MM.1S (cell line): ENCODE data around the gene CTU2.

ENCODE experiments used
- DNase-seq: peaks from one replicate; pipeline ENCODE4 v3.0.0-alpha.2; 2015
- H2AFZ ChIP-seq: fragments of 300-600 bp; sonication (generic); 2 replicates; pipeline ENCODE4 v1.6.0; 2016; ENCODE audit warnings: antibody characterized with exemption, low read length
- H3F3A ChIP-seq: fragments of 300-600 bp; sonication (generic); 2 replicates; pipeline ENCODE4 v1.6.1; 2016; ENCODE audit warnings: mild to moderate bottlenecking, antibody characterized with exemption, low read length, moderate library complexity, mixed read lengths; ENCODE audit not compliant: insufficient read depth
- H3K27ac ChIP-seq: fragments of 300-600 bp; sonication (generic); 2 replicates; pipeline ENCODE4 v1.5.1; 2016; ENCODE audit warnings: mild to moderate bottlenecking, low read length
- H3K27me3 ChIP-seq: fragments of 300-600 bp; sonication (generic); replicated peaks from 2 replicates; pipeline ENCODE4 v1.6.0; 2016; ENCODE audit warnings: low read length; ENCODE audit not compliant: insufficient read depth
- H3K36me3 ChIP-seq: fragments of 300-600 bp; sonication (generic); replicated peaks from 2 replicates; pipeline ENCODE4 v1.6.1; 2016; ENCODE audit warnings: mild to moderate bottlenecking, low read length, mixed read lengths; ENCODE audit not compliant: insufficient read depth
- H3K4me1 ChIP-seq: fragments of 300-600 bp; sonication (generic); 2 replicates; pipeline ENCODE4 v1.6.1; 2016; ENCODE audit warnings: low read length, mixed read lengths
- H3K4me2 ChIP-seq: fragments of 300-600 bp; sonication (generic); 2 replicates; pipeline ENCODE4 v1.6.0; 2016; ENCODE audit warnings: low read depth, low read length
- H3K4me3 ChIP-seq: fragments of 300-600 bp; sonication (generic); 2 replicates; pipeline ENCODE4 v1.5.1; 2016; ENCODE audit warnings: low read length, mixed read lengths
- H3K79me2 ChIP-seq: fragments of 300-600 bp; sonication (generic); 2 replicates; pipeline ENCODE4 v1.6.1; 2016; ENCODE audit warnings: mixed run types, low read length, mixed read lengths
- H3K9ac ChIP-seq: fragments of 300-600 bp; sonication (generic); 2 replicates; pipeline ENCODE4 v1.6.1; 2016; ENCODE audit warnings: low read length, mixed read lengths
- H3K9me2 ChIP-seq: fragments of 300-600 bp; sonication (generic); replicated peaks from 2 replicates; pipeline ENCODE4 v1.6.1; 2016; ENCODE audit warnings: mild to moderate bottlenecking, low read length, mixed read lengths; ENCODE audit not compliant: insufficient read depth
- H3K9me3 ChIP-seq: fragments of 300-600 bp; sonication (generic); replicated peaks from 2 replicates; pipeline ENCODE4 v1.6.1; 2016; ENCODE audit warnings: mild to moderate bottlenecking, low read length, mixed read lengths; ENCODE audit not compliant: insufficient read depth
- H4K20me1 ChIP-seq: fragments of 300-600 bp; sonication (generic); 2 replicates; pipeline ENCODE4 v1.6.1; 2016; ENCODE audit warnings: mild to moderate bottlenecking, low read length, moderate library complexity, mixed read lengths; ENCODE audit not compliant: insufficient read depth
- CTCF ChIP-seq: fragments of 300-600 bp; sonication (generic); IDR thresholded peaks from 2 replicates; pipeline ENCODE4 v1.5.1; 2016; ENCODE audit warnings: antibody characterized with exemption, low read length, mixed read lengths
- EZH2 ChIP-seq: fragments of 300-600 bp; sonication (generic); optimal IDR thresholded peaks from 2 replicates; pipeline ENCODE3; 2017; ENCODE audit warnings: low read depth, mild to moderate bottlenecking, antibody characterized with exemption, low read length, mixed read lengths
- EZH2phosphoT487 ChIP-seq: fragments of 300-600 bp; sonication (generic); IDR thresholded peaks from 2 replicates; pipeline ENCODE4 v1.6.1; 2018; ENCODE audit warnings: antibody characterized with exemption, low read length

The CTU2 gene

GRCh38 chr16:88712362-88712979, 6.2 kb downstream of the CTU2 start:
- Histone ChIP-seq H3K9me2 (no peaks in the 10 kb centered on the region), H3K27ac (no peak overlapping the region), H2AFZ (no peak overlapping the region), H3K4me1 (no peaks in the 10 kb centered on the region), H3K79me2 (peaks cover 8% of the 10 kb centered on the region; the same call in 1 of the 2 replicates), H3K36me3 (no peaks in the 10 kb centered on the region), H3K9me3 (no peaks in the 10 kb centered on the region), H3K9ac (no peak overlapping the region), H3F3A (no peaks in the 10 kb centered on the region), H3K27me3 (no peaks in the 10 kb centered on the region), H3K4me3 (no peak overlapping the region), H4K20me1 (no peaks in the 10 kb centered on the region), H3K4me2 (no peak overlapping the region)
- TF ChIP-seq CTCF (no peak), EZH2 (no peak)
- no peak for DNase-seq

DNA sequence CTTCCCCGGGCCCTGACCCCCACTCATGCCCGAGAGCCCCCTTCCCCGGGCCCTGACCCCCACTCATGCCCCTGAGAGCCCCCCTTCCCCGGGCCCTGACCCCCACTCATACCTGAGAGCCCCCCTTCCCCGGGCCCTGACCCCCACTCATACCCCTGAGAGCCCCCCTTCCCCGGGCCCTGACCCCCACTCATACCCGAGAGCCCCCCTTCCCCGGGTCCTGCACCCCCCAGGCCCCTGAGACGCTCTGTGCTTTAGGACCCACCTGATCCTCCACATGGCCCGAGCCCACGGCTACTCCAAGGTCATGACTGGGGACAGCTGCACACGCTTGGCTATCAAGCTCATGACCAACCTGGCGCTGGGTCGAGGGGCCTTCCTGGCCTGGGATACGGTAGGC, 6.8 kb downstream of the CTU2 start:
- H3K4me2 ChIP-seq = no peak overlapping the region
- no peaks in the 10 kb centered on the region for H3K9me2 ChIP-seq
- H3F3A ChIP-seq = no peaks in the 10 kb centered on the region
- H3K9ac ChIP-seq = no peak overlapping the region
- H3K27ac ChIP-seq = no peak overlapping the region
- H3K4me1 ChIP-seq = no peaks in the 10 kb centered on the region
- no peaks in the 10 kb centered on the region for H3K9me3 ChIP-seq
- no peaks in the 10 kb centered on the region for H4K20me1 ChIP-seq
- TF ChIP-seq EZH2 (no peak), EZH2phosphoT487 (no peak), CTCF (no peak)
- H3K4me3 ChIP-seq = no peak overlapping the region
- no peaks in the 10 kb centered on the region for H3K36me3 ChIP-seq
- peaks cover 8% of the 10 kb centered on the region; the same call in 1 of the 2 replicates for H3K79me2 ChIP-seq
- DNase-seq = no peak
- no peaks in the 10 kb centered on the region for H3K27me3 ChIP-seq
- H2AFZ ChIP-seq = no peak overlapping the region

GRCh38 chr16:88713568-88714419, 7.5 kb downstream of the CTU2 start:
- Histone ChIP-seq H3K4me2 (no peak overlapping the region), H4K20me1 (no peaks in the 10 kb centered on the region), H2AFZ (no peak overlapping the region), H3F3A (no peaks in the 10 kb centered on the region), H3K4me1 (no peaks in the 10 kb centered on the region), H3K36me3 (no peaks in the 10 kb centered on the region), H3K79me2 (0 out of 2 replicates have a peak, but pooled peaks cover under 1% of the 10 kb centered on the region), H3K4me3 (no peak overlapping the region), H3K9me3 (no peaks in the 10 kb centered on the region), H3K27me3 (no peaks in the 10 kb centered on the region), H3K9me2 (no peaks in the 10 kb centered on the region), H3K27ac (no peak overlapping the region), H3K9ac (no peak overlapping the region)
- no peak for DNase-seq
- TF ChIP-seq EZH2 (no peak), EZH2phosphoT487 (no peak), CTCF (no peak)
